OCI-M2 (cell line): ENCODE data around the gene ISCA1.

ENCODE experiments used
- DNase-seq: peaks from one replicate; lab custom pipeline; 2025; ENCODE audit not compliant: unreplicated experiment; lab: John Stamatoyannopoulos, UW

Gene ISCA1

GRCh38 chr9:86286278-86286677 lies 3.9 kb upstream of the ISCA1 start:
- no peak for DNase-seq

- no peak for DNase-seq
These were observed 2.9 kb upstream of the ISCA1 start for GRCh38 chr9:86285261-86285660.

DNA sequence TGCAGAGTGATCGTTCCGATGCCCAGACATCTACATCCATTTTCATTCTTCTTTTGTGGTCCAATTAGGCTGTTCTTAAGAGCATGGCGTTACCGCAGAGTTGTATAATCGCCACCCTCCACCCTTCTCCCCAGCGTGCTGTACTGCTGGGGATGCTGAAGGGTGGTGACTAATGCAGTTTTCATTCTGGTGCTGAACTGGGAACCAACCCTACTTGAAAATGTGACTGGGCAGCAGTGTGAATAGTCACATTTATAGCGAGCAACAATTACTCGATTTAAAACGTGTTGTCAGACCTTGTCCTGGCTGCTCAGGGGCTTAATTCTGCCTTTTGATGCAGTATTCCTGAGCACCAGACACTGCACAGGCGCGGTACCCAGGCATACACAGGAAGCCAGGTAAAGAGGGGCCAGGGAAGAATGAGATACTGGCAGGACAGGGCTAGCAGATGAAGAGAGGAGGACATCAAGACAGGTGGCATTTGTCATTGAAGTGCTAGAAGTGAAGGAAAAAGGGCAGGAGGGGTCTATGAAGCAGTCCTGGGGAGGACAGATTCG lies 719 bp upstream of the ISCA1 start:
- no peak for DNase-seq

DNA sequence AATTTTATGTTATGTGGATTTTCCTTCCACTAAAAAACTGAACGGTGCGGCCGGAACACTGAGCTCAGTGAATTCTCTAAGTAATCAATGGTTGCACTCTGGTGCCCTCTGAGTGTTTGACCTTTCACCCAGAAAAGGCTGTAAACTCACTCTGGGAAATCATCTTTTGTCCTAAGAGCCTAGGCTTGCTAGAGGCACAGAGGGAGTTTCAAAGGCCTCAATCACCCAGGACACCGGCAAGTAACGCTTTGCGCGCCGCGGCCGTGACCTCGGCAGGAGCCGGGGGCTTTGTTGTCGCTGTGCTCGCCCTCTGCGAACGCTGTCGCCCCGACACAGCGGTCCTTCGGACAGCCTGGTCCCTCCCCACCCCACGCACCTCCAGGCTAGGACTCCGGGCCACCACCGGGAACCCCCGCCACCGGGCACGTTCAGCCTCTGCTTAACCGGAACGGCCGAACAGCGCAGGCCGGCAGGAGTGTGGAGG lies 703 bp downstream of the ISCA1 start:
- DNase-seq: no peak

- no peak for DNase-seq
These were observed 1.8 kb downstream of the ISCA1 start for GRCh38 chr9:86280580-86280979.

DNA sequence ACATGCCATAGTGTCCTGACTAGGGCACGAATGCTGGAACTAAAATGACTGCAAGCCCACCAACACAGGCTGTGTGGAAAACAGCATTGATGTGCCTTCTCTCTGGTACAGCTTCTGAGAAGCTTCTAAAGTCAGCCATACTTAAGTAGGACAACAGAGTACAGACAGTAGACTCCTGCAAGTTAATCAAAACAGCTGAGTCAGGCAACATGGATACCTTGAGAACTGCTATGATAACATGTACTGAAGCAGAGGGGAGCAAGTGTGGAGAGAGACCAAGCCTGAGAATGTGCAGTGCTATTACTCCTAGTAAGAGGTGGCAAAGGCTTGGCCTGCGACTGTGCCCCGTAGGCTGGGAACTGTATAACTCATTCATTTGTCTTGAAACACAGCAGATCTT lies 2.5 kb downstream of the ISCA1 start:
- no peak for DNase-seq

DNA sequence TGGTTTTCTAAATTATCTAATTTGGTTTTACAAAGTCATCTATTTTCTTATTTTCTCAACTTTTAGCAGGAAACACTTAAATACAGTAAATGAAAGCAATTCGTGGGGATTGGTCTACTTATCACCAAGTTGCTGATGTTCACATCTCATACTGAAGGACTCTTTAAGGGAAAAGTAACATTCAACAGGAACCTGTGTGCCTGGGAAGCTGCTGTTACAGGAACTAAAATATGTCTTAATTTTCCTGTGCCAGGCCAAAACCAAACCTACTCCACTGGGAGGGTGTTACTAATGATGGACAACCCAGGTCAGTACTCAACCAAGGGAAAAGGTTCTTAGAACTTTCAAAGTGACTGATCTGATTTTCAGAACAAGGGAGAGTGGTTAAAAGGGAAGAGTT lies 5.3 kb downstream of the ISCA1 start:
- DNase-seq: no peak

- DNase-seq: no peak
These were observed 6.4 kb downstream of the ISCA1 start for GRCh38 chr9:86275962-86276361.

GRCh38 chr9:86274821-86275643 lies 7.3 kb downstream of the ISCA1 start:
- DNase-seq: no peak

- no peak for DNase-seq
These were observed 10.1 kb downstream of the ISCA1 start for GRCh38 chr9:86272221-86272620.

- no peak for DNase-seq
These were observed 18.5 kb downstream of the ISCA1 start for GRCh38 chr9:86263876-86264275.

- no peak for DNase-seq
These were observed 19.8 kb downstream of the ISCA1 start for GRCh38 chr9:86262492-86262891.

DNA sequence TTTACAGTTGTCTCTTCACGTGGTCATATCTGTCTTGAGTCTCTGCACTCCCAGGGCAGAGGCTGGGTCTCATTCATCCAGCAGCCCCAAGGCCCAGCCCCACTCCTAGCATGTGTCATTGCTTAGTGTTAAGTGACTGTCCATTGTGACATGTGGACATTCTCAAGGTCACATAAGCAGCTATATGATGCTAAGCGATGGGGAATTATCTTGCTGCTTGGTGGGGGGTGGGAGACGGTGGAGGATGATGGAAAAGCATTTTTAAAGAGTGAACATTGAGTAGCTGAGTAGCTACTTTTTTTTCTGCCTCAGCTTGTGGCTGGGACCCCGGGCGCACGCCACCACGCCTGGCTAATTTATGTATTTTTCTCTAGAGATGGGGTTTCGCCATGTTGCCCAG lies 22.8 kb downstream of the ISCA1 start, which contains the start of gene C9orf153:
TSS of gene C9orf153 (minus strand) at position 101 of the 400 bp plus-strand sequence. CDS start 30,054 bp downstream, outside the sequence.
- no peak for DNase-seq

DNA sequence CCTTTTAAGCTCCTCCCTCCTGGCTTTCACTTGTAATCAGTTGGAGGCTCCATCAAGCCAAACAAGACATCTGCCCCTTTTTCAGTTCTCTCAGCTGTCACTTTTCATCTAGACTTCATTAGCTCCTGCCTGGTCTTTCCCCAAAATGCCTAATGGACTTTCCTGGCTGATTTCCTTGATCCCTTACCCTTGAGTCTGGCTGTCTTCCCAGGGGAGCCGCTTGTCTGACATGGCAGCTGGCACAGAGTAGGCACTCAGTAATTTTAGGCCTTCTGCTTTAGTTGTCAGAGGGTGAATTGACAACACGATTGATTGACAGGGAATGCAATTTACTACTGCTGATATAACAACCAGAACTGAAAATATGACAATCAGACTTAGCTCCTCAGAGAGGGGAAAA lies 24.9 kb downstream of the ISCA1 start:
- no peak for DNase-seq

DNA sequence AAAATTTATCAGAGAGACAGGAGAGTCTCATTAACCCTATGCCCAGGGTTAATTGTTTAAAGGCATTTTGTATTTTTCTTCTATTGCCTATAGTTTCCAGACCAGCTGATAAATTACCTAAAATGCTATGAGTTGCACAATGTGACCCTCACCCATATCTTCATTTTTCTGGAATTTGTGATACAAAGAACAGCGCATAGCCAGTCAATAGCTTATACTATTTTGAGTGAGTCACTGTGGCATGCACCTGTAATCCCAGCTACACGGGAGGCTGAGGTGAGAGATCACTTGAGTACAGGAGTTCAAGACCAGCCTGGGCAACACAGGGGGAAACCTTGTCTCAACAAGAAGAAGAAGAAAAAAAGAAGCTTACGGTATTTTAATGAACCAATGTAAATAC lies 25.7 kb downstream of the ISCA1 start:
- DNase-seq: no peak

- DNase-seq: no peak
These were observed 28.8 kb downstream of the ISCA1 start for GRCh38 chr9:86253577-86253976.

- no peak for DNase-seq
These were observed 29.5 kb downstream of the ISCA1 start for GRCh38 chr9:86252870-86253269.

- DNase-seq: no peak
These were observed 32.2 kb downstream of the ISCA1 start for GRCh38 chr9:86250123-86250522.

- no peak for DNase-seq
These were observed 33.6 kb downstream of the ISCA1 start for GRCh38 chr9:86248746-86249145.

DNA sequence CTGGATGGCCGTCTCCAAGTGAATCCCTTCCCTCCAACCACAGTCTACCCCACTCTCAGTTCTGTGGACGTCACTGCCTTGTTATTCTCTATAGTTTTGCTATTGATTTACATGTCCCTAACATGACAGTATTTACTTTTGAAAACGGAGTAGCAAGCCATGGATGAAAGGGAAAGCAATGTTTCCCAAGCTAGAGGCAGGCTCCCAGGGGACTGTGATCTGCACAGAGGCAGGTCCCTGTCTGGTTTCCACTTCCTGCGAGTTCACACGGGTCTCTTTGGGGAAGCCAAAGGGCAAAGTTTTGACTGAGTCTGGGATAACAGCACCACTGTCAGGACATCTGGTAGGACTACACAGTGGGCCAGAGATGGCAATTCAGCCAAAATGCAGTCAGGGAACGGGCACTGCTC lies 35.6 kb downstream of the ISCA1 start:
- no peak for DNase-seq

DNA sequence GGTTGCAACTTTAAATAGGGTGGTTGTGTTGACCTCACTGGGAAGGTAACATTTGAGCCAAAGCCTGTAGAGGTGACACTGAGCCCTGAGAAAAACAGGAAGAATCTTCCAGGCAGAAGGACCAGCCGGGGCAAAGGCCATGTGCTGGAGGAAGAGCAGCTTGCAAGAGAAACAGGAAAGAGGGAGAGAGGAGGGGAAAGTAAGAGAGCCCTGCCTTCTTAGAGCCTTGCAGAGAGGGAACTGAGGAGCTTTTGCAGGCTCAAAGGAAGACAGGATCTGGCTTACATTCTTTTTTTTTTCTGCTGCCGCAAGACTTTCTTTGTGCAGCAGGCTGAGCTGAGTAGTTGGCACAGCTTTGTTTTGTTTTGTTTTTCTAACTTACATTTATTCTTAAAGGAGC lies 40.3 kb downstream of the ISCA1 start:
- no peak for DNase-seq

GRCh38 chr9:86241216-86241615 lies 41.1 kb downstream of the ISCA1 start:
- no peak for DNase-seq
